ENCODE results near the gene SNCAIP. TPM values are rescaled to one million over a fixed set of nuclear protein-coding genes. Genes with fewer than 3 reads are reported as not detected.

SNCAIP gene
- total RNA-seq, 1 donor from 2014 or later = 1.4 TPM

DNA sequence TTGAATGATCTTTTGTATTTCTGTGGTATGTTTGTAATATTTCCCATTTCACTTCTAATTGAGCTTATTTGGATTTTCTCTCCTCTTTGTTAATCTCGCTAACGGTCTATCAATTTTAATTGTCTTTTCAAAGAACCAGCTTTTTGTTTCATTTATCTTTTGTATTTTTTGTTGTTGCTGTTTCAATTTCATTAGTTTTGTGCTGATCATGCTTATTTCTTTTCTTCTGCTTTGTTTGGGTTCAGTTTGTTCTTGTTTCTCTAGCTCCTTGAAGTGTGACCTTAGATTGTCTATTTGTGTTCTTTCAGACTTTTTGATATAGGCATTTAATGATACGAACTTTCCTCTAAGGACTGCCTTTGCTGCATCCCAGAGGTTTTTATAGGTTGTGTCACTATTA, 28.4 kb upstream of the SNCAIP start:
- H3K9me3 ChIP-seq (replicated peaks) = peaks cover 30% of the 10 kb centered on the region
- H3K27me3 ChIP-seq (ENCODE audit: low read depth) = no peaks in the 10 kb centered on the region
- intact Hi-C loops (cut with micrococcal nuclease) = no loop called here
- no peak overlapping the region for H3K4me3 ChIP-seq
- no peak for DNase-seq
- H3K36me3 ChIP-seq = no peaks in the 10 kb centered on the region
- no peaks in the 10 kb centered on the region for H3K4me1 ChIP-seq
- H3K27ac ChIP-seq (replicated peaks) = no peak overlapping the region
- TF ChIP-seq, protein P1, sequence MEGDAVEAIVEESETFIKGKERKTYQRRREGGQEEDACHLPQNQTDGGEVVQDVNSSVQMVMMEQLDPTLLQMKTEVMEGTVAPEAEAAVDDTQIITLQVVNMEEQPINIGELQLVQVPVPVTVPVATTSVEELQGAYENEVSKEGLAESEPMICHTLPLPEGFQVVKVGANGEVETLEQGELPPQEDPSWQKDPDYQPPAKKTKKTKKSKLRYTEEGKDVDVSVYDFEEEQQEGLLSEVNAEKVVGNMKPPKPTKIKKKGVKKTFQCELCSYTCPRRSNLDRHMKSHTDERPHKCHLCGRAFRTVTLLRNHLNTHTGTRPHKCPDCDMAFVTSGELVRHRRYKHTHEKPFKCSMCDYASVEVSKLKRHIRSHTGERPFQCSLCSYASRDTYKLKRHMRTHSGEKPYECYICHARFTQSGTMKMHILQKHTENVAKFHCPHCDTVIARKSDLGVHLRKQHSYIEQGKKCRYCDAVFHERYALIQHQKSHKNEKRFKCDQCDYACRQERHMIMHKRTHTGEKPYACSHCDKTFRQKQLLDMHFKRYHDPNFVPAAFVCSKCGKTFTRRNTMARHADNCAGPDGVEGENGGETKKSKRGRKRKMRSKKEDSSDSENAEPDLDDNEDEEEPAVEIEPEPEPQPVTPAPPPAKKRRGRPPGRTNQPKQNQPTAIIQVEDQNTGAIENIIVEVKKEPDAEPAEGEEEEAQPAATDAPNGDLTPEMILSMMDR (IDR thresholded peaks at IDR 0.05; ENCODE audit: borderline replicate concordance) = no peak

DNA sequence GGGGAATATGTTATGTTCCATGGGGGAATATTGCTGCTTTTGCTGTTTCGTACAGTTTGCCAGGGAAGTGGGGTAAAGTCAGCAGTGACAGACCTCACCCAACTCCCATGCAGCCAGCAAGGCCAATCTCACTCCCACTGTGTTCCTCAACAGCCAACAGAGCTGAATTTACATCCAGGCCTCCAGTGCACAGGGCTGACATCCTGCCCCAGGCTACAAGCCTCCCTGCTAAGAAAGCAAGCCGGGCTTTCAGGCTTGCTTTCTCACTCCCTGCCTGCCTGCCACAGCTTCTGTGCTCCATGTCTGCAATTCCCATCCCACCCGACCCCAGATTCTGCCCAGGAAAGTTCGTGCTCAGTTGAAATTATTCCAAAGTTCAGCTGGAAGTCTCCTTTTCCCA, 25.5 kb upstream of the SNCAIP start:
- intact Hi-C loops (cut with micrococcal nuclease) = no loop called here

DNA sequence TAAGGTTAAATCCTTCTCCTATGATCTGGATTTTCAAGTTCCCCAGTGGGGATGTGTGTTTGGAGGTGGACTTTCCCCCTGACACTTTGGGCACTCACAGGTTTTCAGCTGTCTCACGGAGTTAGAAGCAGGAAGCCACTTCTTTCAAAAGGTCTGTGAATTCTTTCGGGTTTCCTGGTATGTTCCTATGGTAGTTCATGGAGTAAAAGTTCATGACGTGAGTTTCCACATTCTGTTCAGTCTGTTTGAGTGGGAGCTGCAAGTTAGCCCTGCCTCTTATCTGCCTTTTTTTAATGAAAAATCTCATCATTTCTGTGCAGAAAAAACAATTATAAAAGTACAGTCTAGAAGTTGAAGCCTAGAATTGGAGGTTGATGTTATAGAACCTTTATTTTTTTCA, 24.9 kb upstream of the SNCAIP start:
- H3K4me3 ChIP-seq = no peak overlapping the region
- no peaks in the 10 kb centered on the region for H3K27me3 ChIP-seq (ENCODE audit: low read depth)
- TF ChIP-seq, protein P1 (IDR thresholded peaks at IDR 0.05; ENCODE audit: borderline replicate concordance) = no peak
- intact Hi-C loops (cut with micrococcal nuclease) = no loop called here
- H3K4me1 ChIP-seq = no peaks in the 10 kb centered on the region
- H3K9me3 ChIP-seq (replicated peaks) = peaks cover 23% of the 10 kb centered on the region
- DNase-seq = no peak
- no peak overlapping the region for H3K27ac ChIP-seq (replicated peaks)
- H3K36me3 ChIP-seq = no peaks in the 10 kb centered on the region

More for the DNA sequence above, 25.5 kb upstream of the SNCAIP start:
- Histone ChIP-seq H3K4me1 (no peaks in the 10 kb centered on the region), H3K27ac (replicated peaks) (no peak overlapping the region), H3K4me3 (no peak overlapping the region), H3K27me3 (ENCODE audit: low read depth) (no peaks in the 10 kb centered on the region), H3K36me3 (no peaks in the 10 kb centered on the region), H3K9me3 (replicated peaks) (peaks cover 23% of the 10 kb centered on the region)
- no peak for DNase-seq
- TF ChIP-seq, protein P1 (IDR thresholded peaks at IDR 0.05; ENCODE audit: borderline replicate concordance) = no peak

DNA sequence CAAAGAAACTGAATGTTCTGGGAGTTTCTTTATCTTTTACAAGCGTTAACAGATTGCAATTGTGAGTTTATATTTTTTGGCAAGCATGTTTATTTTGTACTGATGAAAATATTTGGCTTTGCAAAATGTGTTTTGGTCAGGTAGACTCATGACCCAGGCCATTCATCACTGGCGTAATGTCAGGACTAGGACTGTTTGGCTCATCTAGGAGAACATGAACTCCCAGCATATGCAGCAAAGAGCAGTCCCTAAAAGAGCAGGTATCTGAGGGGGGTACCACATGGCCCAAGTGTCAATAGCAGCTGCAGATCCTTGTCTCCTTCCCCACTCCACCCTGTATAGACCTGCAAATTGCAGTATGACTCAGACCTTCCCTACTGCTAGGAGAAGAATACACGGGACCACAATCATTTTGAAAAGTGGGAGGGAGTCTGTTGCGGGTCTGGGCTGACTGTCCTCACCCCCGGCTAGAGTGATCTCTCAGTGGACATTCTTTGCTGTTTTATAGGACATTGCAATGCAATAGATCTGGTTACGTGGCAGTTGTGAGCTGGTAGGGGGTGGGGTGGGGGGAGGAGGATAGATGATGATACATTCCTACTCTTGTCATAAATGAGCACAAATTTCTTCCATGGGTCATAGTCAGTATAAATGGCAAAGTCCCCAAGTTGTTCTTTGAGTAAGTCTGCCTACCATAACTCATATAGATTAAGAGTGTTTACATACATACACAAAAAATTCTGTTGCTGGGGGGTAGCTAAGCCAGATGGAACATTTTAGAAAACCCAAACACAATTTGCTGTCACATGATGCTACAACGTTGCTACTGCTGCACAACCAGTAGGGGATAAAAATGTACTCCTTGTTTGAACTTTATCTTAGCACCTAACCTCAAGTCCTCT, 20.8 kb upstream of the SNCAIP start:
- Histone ChIP-seq H3K4me1 (no peaks in the 10 kb centered on the region), H3K36me3 (no peaks in the 10 kb centered on the region), H3K27me3 (ENCODE audit: low read depth) (peaks cover under 1% of the 10 kb centered on the region), H3K9me3 (replicated peaks) (peaks cover 3% of the 10 kb centered on the region), H3K27ac (replicated peaks) (no peak overlapping the region), H3K4me3 (no peak overlapping the region)
- no peak for DNase-seq
- TF ChIP-seq, protein P1 (IDR thresholded peaks at IDR 0.05; ENCODE audit: borderline replicate concordance) = no peak
- intact Hi-C loops (cut with micrococcal nuclease) = no loop called here

DNA sequence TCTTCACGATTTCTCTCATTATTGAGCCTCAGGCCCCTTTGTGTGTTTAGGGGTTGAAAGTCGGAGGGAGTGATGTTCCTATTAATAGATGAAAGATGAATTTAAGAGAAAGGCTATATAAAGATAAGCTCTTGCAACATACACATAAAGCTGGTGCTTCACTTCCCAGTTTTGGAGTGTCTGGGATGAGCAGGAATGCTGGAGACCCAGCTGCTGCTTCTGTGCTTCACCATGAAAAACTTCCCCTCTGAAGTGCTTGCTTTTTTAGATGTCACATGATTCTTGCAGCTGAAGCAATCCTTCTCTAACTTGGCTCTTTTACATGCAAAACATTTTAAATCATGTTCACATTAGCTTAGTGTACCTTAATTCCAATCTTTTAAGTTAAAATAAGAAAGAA, 19.7 kb upstream of the SNCAIP start:
- Histone ChIP-seq H3K27me3 (ENCODE audit: low read depth) (peaks cover 10% of the 10 kb centered on the region), H3K9me3 (replicated peaks) (peaks cover 3% of the 10 kb centered on the region), H3K4me3 (no peak overlapping the region), H3K36me3 (no peaks in the 10 kb centered on the region), H3K4me1 (no peaks in the 10 kb centered on the region), H3K27ac (replicated peaks) (no peak overlapping the region)
- intact Hi-C loops (cut with micrococcal nuclease) = no loop called here
- TF ChIP-seq, protein P1 (IDR thresholded peaks at IDR 0.05; ENCODE audit: borderline replicate concordance) = no peak
- no peak for DNase-seq
